Uterus (tissue), 2 donors: Measurements from ENCODE around the gene INPP1.

Experiments used
- POLR2A ChIP-seq, 2 donors: fragments of 450-650 bp; IDR thresholded peaks; one replicate each; pipeline ENCODE4 v1.6.1; 2016; ENCODE audit warnings: antibody characterized with exemption in 2 of 2, mild to moderate bottlenecking in 1 of 2, moderate library complexity in 1 of 2
- TF ChIP-seq, protein P1 (sequence below), 4 experiments: fragments of 200-600 bp in 2 of 4; fragments of 450-650 bp in 2 of 4; sonication (generic) in 2 of 4; IDR thresholded peaks; one replicate each; pipeline ENCODE4 v1.5.1; 2016 to 2019; ENCODE audit warnings: antibody characterized with exemption in 4 of 4, mild to moderate bottlenecking in 2 of 4, moderate library complexity in 1 of 4

- TF ChIP-seq, protein P1, sequence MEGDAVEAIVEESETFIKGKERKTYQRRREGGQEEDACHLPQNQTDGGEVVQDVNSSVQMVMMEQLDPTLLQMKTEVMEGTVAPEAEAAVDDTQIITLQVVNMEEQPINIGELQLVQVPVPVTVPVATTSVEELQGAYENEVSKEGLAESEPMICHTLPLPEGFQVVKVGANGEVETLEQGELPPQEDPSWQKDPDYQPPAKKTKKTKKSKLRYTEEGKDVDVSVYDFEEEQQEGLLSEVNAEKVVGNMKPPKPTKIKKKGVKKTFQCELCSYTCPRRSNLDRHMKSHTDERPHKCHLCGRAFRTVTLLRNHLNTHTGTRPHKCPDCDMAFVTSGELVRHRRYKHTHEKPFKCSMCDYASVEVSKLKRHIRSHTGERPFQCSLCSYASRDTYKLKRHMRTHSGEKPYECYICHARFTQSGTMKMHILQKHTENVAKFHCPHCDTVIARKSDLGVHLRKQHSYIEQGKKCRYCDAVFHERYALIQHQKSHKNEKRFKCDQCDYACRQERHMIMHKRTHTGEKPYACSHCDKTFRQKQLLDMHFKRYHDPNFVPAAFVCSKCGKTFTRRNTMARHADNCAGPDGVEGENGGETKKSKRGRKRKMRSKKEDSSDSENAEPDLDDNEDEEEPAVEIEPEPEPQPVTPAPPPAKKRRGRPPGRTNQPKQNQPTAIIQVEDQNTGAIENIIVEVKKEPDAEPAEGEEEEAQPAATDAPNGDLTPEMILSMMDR (IDR thresholded peaks at IDR 0.05): no peak
- no peak for TF ChIP-seq POLR2A (IDR thresholded peaks at IDR 0.05)
Measured at GRCh38 chr2:190315273-190315672, 28.1 kb upstream of the INPP1 start.
